ENCODE data around the gene CLEC16A. TPM values are rescaled to one million over a fixed set of nuclear protein-coding genes. Genes with fewer than 3 reads are reported as not detected.
A peak's percentile ranks its signal among the peaks of the same experiment; 100 is the strongest.

The CLEC16A gene
- total and polyA plus RNA-seq, 2 donors (not counting 1 experiment from before 2014, with no cell fraction given): 21.9 to 79.5 TPM

GRCh38 chr16:11075163-11075562 lies 130.8 kb downstream of the CLEC16A start:
- Histone ChIP-seq H2AFZ (ENCODE audit: insufficient read depth, low read depth, low read length, poor library complexity, severe bottlenecking) (no peak overlapping the region), H3K9ac (ENCODE audit: low read length) (no peak overlapping the region), H3K4me1 (ENCODE audit: control insufficient read depth in 2 of 2, insufficient read depth in 2 of 2, low read length in 2 of 2) (peaks cover 46 to 49% of the 10 kb centered on the region in 2 donors), H3K4me3 (ENCODE audit: control extremely low read depth in 1 of 5, extremely low read depth in 1 of 5, insufficient read depth in 1 of 5, low read depth in 2 of 5, low read length in 4 of 5) (no peak overlapping the region), H3K4me2 (replicated peaks; ENCODE audit: low read depth, low read length, poor library complexity, severe bottlenecking) (no peak overlapping the region), H4K20me1 (ENCODE audit: control insufficient read depth, insufficient read depth, low read length, poor library complexity, severe bottlenecking) (no peaks in the 10 kb centered on the region), H3K27ac (ENCODE audit: low read length in 2 of 2) (no peak overlapping the region), H3K9me3 (ENCODE audit: control extremely low read depth in 1 of 3, control insufficient read depth in 2 of 3, insufficient read depth in 1 of 3, low read length in 2 of 3) (no peaks in the 10 kb centered on the region), H3K36me3 (replicated peaks in 1 of 2; ENCODE audit: control extremely low read depth in 1 of 2, control insufficient read depth in 1 of 2, extremely low read depth in 1 of 2, insufficient read depth in 2 of 2, low read length in 1 of 2) (peaks cover 7 to 14% of the 10 kb centered on the region in 2 experiments), H3K79me2 (ENCODE audit: control insufficient read depth, insufficient read depth, low read length) (no peaks in the 10 kb centered on the region), H3K27me3 (replicated peaks in 1 of 4; ENCODE audit: control extremely low read depth in 1 of 4, control insufficient read depth in 3 of 4, insufficient read depth in 4 of 4, low read length in 3 of 4) (no peaks in the 10 kb centered on the region)
- DNase-seq (no peak), ATAC-seq (ENCODE audit: low read depth) (no peak)
- no peaks in the 10 kb centered on the region for H3K27me3 Mint-ChIP-seq
- intact Hi-C loops (cut with micrococcal nuclease): loop anchor here (5.0 to 10.0 kb wide), 3 partner anchors 182 to 280 kb away; partner anchors contain the start of gene SOCS1
- WGBS (ENCODE audit: insufficient coverage): 96% methylated on average over 3 of the region's 4 CpGs
- ChIA-PET CTCF (interaction anchor here (1.4 to 1.5 kb wide), 4 partner anchors 16 to 281 kb away, joined by 3 to 6 read pairs (median 4); no protein-coding TSS in a partner anchor), POLR2A (no interaction called here)
- no peaks in the 10 kb centered on the region for H3K9me3 Mint-ChIP-seq (ENCODE audit: insufficient read depth)
- peaks cover 65% of the 10 kb centered on the region for H3K4me1 Mint-ChIP-seq
- H3K4me3 Mint-ChIP-seq: no peak overlapping the region
- peak overlapping the region; percentile 65 for H3K27ac Mint-ChIP-seq
- TF ChIP-seq CTCF (IDR thresholded peaks at IDR 0.05) (no peak), EZH2 (IDR thresholded peaks at IDR 0.05; ENCODE audit: borderline replicate concordance, insufficient read depth, low read depth, low read length, poor library complexity, severe bottlenecking) (no peak)

GRCh38 chr16:11076259-11077018 lies 132.1 kb downstream of the CLEC16A start:
- Histone ChIP-seq H4K20me1 (ENCODE audit: control insufficient read depth, insufficient read depth, low read length, poor library complexity, severe bottlenecking) (no peaks in the 10 kb centered on the region), H3K27ac (ENCODE audit: low read length in 2 of 2) (peak overlapping the region; percentile 63 to 64), H3K27me3 (replicated peaks in 1 of 4; ENCODE audit: control extremely low read depth in 1 of 4, control insufficient read depth in 3 of 4, insufficient read depth in 4 of 4, low read length in 3 of 4) (no peaks in the 10 kb centered on the region), H3K36me3 (replicated peaks in 1 of 2; ENCODE audit: control extremely low read depth in 1 of 2, control insufficient read depth in 1 of 2, extremely low read depth in 1 of 2, insufficient read depth in 2 of 2, low read length in 1 of 2) (peaks cover 5 to 14% of the 10 kb centered on the region in 2 experiments), H3K79me2 (ENCODE audit: control insufficient read depth, insufficient read depth, low read length) (no peaks in the 10 kb centered on the region), H3K4me1 (ENCODE audit: control insufficient read depth in 2 of 2, insufficient read depth in 2 of 2, low read length in 2 of 2) (peaks cover 53 to 57% of the 10 kb centered on the region in 2 donors), H3K4me2 (replicated peaks; ENCODE audit: low read depth, low read length, poor library complexity, severe bottlenecking) (peak overlapping the region; percentile 45), H3K4me3 (ENCODE audit: control extremely low read depth in 1 of 5, extremely low read depth in 1 of 5, insufficient read depth in 1 of 5, low read depth in 2 of 5, low read length in 4 of 5) (no peak overlapping the region), H3K9me3 (ENCODE audit: control extremely low read depth in 1 of 3, control insufficient read depth in 2 of 3, insufficient read depth in 1 of 3, low read length in 2 of 3) (no peaks in the 10 kb centered on the region), H3K9ac (ENCODE audit: low read length) (peak overlapping the region; percentile 22), H2AFZ (ENCODE audit: insufficient read depth, low read depth, low read length, poor library complexity, severe bottlenecking) (peak overlapping the region; percentile 39)
- Mint-ChIP-seq H3K4me1 (peaks cover 77% of the 10 kb centered on the region), H3K27me3 (no peaks in the 10 kb centered on the region), H3K27ac (peak overlapping the region; percentile 97), H3K9me3 (ENCODE audit: insufficient read depth) (no peaks in the 10 kb centered on the region), H3K4me3 (peak overlapping the region; percentile 81)
- CTCF ChIA-PET: interaction anchor here (0.7 to 1.5 kb wide), 8 partner anchors 10 to 280 kb away, joined by 3 to 6 read pairs (median 3); partner anchors contain the start of gene SOCS1
- TF ChIP-seq CTCF (IDR thresholded peaks at IDR 0.05) (no peak), EZH2 (IDR thresholded peaks at IDR 0.05; ENCODE audit: borderline replicate concordance, insufficient read depth, low read depth, low read length, poor library complexity, severe bottlenecking) (no peak)
- POLR2A ChIA-PET: interaction anchor here (0.5 to 1.2 kb wide), 4 partner anchors 24 to 982 kb away, joined by 3 to 4 read pairs (median 3); no protein-coding TSS in a partner anchor
- intact Hi-C loops (cut with micrococcal nuclease): loop anchor here (5.0 to 10.0 kb wide), 3 partner anchors 181 to 278 kb away; partner anchors contain the start of gene SOCS1
- ATAC-seq (ENCODE audit: low read depth) (peak; percentile 70), DNase-seq (peak; percentile 44)
- 51% methylated on average over 7 of the region's 13 CpGs for WGBS (ENCODE audit: insufficient coverage)
